ENCODE data around the gene SLC17A1.

Gene SLC17A1

GRCh38 chr6:25832670-25833069 is 818 bp upstream of the SLC17A1 start:
- no peak for TF ChIP-seq ZFX (IDR thresholded peaks at IDR 0.05; ENCODE audit: borderline replicate concordance)
- TF ChIP-seq, protein P1, sequence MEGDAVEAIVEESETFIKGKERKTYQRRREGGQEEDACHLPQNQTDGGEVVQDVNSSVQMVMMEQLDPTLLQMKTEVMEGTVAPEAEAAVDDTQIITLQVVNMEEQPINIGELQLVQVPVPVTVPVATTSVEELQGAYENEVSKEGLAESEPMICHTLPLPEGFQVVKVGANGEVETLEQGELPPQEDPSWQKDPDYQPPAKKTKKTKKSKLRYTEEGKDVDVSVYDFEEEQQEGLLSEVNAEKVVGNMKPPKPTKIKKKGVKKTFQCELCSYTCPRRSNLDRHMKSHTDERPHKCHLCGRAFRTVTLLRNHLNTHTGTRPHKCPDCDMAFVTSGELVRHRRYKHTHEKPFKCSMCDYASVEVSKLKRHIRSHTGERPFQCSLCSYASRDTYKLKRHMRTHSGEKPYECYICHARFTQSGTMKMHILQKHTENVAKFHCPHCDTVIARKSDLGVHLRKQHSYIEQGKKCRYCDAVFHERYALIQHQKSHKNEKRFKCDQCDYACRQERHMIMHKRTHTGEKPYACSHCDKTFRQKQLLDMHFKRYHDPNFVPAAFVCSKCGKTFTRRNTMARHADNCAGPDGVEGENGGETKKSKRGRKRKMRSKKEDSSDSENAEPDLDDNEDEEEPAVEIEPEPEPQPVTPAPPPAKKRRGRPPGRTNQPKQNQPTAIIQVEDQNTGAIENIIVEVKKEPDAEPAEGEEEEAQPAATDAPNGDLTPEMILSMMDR (IDR thresholded peaks at IDR 0.05): no peak
- no peak overlapping the region for H3K27ac ChIP-seq

DNA sequence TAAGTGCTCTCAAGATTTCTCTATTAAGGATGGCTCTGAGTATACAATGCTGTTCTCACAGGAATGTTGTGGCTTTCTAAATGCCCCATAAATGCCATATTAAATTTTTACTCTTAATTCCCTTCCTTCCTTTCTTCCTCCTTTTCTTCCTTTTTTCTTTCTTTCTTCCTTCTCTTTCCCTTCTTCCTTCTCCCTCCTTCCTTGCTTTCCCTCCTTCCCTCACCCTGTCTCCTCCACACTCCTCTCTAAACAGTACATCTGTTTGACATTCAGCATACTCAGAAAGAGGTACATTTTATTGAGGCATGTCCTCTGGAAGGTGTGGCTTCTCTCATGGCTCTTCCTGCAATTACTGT is 433 bp upstream of the SLC17A1 start:
- TF ChIP-seq ZFX (IDR thresholded peaks at IDR 0.05; ENCODE audit: borderline replicate concordance): no peak
- no peak overlapping the region for H3K27ac ChIP-seq

DNA sequence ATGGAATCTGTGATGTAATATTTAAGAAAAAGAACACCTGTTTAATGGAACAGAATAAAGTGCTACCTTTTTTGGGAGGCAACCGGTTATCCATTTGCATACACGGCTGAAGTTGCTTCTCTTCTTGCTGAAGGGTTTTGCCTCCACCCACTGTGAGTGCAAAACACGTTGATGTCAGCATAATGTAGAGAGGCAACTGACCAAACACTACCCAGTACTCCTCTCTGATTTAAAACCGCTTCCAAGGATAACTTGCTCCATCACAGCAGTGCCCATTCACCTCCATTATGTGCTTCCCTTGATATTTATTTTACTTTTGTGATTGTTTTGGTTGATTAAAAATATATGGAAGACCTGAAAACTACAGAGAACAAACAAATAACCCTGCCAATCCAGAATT is 1.4 kb downstream of the SLC17A1 start:
- no peak overlapping the region for H3K27ac ChIP-seq
- TF ChIP-seq ZFX (IDR thresholded peaks at IDR 0.05; ENCODE audit: borderline replicate concordance): no peak
- TF ChIP-seq, protein P1 (IDR thresholded peaks at IDR 0.05): no peak

DNA sequence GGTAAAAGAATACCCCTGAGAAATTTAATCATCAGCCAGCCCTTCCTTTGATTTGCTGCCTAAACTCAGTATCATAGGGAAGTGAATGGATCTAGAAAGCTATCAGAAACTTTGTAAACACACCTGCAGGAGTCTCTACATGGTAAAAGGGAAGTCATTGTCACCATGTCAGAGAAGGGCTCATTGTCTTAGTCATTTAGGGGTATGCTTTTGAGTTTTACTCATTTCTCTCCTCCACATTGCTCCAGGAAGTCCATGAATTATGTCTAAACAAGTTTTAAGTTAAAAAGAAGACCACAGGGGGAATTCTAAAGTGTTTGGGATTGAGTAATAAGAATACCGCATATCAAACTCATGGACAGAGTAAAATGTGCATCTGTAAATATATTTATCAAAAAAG is 2.5 kb downstream of the SLC17A1 start:
- H3K27ac ChIP-seq: no peak overlapping the region
- TF ChIP-seq, protein P1 (IDR thresholded peaks at IDR 0.05): no peak
- TF ChIP-seq ZFX (IDR thresholded peaks at IDR 0.05; ENCODE audit: borderline replicate concordance): no peak

DNA sequence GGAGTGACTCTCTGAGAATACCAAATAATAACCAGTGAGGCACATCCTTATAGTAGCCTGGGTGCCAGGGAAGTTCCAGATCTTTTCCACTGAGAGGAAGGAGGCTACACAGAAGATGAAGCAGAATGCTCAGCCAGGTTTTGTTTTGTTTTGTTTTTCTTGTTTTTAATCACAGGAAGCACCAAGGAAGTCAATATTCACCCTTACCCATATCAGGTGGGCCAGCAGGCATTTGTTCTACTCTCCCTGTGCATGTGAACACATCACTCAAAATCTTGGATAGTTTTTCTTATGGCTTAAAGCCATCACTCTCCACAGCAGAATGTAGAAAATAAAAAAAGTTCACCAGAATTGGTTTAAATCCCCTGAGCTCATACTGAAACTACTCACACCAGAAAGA is 10.5 kb downstream of the SLC17A1 start:
- no peak overlapping the region for H3K27ac ChIP-seq
- TF ChIP-seq, protein P1 (IDR thresholded peaks at IDR 0.05): no peak
- TF ChIP-seq ZFX (IDR thresholded peaks at IDR 0.05; ENCODE audit: borderline replicate concordance): no peak

DNA sequence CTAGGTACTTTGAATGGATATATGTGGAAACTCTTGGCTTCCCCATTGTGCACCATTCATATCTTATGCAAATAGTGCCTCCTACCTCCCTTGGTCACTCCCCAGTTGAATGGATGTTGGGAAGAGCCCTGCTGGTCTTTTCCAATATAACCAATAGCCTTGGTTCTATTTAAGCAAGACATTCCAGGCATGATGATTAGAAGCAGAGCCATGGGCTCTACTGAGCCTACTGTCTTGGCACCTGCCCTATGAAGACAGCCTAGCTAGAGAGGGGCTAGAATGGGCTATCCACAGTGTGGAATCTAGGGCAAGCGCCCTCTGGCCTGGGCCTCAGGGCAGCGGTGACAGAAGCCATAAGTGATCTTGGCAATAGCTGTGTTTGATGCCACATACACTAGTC is 15.6 kb downstream of the SLC17A1 start:
- no peak overlapping the region for H3K27ac ChIP-seq
- TF ChIP-seq, protein P1 (IDR thresholded peaks at IDR 0.05): no peak
- TF ChIP-seq ZFX (IDR thresholded peaks at IDR 0.05; ENCODE audit: borderline replicate concordance): no peak

GRCh38 chr6:25815194-25815593 is 16.7 kb downstream of the SLC17A1 start:
- TF ChIP-seq, protein P1 (IDR thresholded peaks at IDR 0.05): no peak
- no peak for TF ChIP-seq ZFX (IDR thresholded peaks at IDR 0.05; ENCODE audit: borderline replicate concordance)

DNA sequence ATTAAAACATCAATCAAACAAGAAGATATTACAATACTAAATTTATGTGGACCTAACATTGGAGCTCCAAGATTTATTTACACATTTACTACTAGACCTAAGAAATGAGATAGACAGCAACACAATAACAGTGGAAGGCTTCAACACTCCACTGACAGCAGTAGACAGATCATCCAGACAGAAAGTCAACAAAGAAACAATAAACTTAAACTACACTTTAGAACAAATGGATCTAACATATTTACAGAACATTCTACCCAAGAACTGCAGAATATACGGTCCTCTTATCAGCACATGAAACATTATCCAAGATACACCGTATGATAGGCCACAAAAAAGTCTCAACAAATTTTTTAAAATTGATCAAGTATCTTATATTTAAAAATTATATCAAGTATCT is 27.0 kb downstream of the SLC17A1 start:
- no peak overlapping the region for H3K27ac ChIP-seq
- no peak for TF ChIP-seq ZFX (IDR thresholded peaks at IDR 0.05; ENCODE audit: borderline replicate concordance)
- TF ChIP-seq, protein P1 (IDR thresholded peaks at IDR 0.05): no peak

More at GRCh38 chr6:25815194-25815593, 16.7 kb downstream of the SLC17A1 start:
- H3K27ac ChIP-seq: no peak overlapping the region

Measured in 22Rv1 (cell line).